Measurements from ENCODE around the gene CENPW. TPM values are rescaled to one million over a fixed set of nuclear protein-coding genes. Genes with fewer than 3 reads are reported as not detected.

Gene CENPW
- total RNA-seq, 2 donors from 2014 or later, result 21.2 to 77.9 TPM

DNA sequence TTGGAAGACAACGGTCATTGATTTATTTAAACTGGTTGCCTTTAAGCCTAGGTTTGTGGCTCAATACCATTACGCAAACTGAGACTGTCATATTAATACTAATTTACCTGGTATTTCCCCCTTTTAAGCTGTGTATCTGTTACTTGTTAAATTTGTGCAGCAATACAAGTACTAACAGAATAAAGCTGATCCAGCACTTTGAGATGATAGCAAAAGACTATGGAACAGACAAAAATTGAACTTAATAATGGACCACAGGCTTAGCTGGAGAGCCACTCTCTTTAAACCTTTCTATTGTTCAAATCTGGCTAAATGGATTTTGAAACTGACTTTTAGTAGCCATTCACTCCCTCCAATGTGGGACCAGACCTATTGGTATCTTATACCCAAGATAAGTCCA lies 6.2 kb upstream of the CENPW start:
- H3K27me3 ChIP-seq, result no peaks in the 10 kb centered on the region
- no peaks in the 10 kb centered on the region for H3K36me3 ChIP-seq
- DNase-seq, result no peak
- no peak overlapping the region for H3K4me3 ChIP-seq
- H3K4me1 ChIP-seq, result no peaks in the 10 kb centered on the region
- no peak overlapping the region for H3K27ac ChIP-seq
- TF ChIP-seq, protein P1, sequence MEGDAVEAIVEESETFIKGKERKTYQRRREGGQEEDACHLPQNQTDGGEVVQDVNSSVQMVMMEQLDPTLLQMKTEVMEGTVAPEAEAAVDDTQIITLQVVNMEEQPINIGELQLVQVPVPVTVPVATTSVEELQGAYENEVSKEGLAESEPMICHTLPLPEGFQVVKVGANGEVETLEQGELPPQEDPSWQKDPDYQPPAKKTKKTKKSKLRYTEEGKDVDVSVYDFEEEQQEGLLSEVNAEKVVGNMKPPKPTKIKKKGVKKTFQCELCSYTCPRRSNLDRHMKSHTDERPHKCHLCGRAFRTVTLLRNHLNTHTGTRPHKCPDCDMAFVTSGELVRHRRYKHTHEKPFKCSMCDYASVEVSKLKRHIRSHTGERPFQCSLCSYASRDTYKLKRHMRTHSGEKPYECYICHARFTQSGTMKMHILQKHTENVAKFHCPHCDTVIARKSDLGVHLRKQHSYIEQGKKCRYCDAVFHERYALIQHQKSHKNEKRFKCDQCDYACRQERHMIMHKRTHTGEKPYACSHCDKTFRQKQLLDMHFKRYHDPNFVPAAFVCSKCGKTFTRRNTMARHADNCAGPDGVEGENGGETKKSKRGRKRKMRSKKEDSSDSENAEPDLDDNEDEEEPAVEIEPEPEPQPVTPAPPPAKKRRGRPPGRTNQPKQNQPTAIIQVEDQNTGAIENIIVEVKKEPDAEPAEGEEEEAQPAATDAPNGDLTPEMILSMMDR (IDR thresholded peaks at IDR 0.05), result no peak
- H3K9ac ChIP-seq (ENCODE audit: low read depth in 2 of 2, low read length in 2 of 2), result no peak overlapping the region
- H3K9me3 ChIP-seq, result no peaks in the 10 kb centered on the region
- intact Hi-C loops (cut with DNase I), result no loop called here

DNA sequence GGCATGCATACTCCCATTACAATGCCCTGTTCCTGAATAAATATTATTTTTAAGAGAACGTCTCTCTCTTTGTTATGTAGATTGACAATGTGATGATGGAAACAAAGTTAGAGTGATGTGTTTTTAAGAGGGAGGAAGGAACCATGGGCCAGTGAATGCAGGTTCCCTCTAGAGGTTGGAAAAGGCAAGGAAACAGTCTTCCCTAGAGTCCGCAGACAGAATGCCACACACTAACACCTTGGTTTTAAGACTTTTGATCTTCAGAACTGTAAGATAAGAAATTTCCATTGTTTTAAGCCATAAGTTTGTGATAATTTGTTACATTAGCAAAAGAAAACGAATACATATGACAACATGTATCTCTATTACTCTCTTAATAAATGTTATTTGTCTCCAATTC lies 4.7 kb upstream of the CENPW start:
- Histone ChIP-seq H3K9ac (ENCODE audit: low read depth in 2 of 2, low read length in 2 of 2) (no peak overlapping the region), H3K36me3 (no peaks in the 10 kb centered on the region), H3K9me3 (no peaks in the 10 kb centered on the region), H3K27ac (no peak overlapping the region), H3K27me3 (no peaks in the 10 kb centered on the region), H3K4me1 (no peaks in the 10 kb centered on the region), H3K4me3 (no peak overlapping the region)
- TF ChIP-seq, protein P1 (IDR thresholded peaks at IDR 0.05), result no peak
- no peak for DNase-seq
- intact Hi-C loops (cut with DNase I), result no loop called here

DNA sequence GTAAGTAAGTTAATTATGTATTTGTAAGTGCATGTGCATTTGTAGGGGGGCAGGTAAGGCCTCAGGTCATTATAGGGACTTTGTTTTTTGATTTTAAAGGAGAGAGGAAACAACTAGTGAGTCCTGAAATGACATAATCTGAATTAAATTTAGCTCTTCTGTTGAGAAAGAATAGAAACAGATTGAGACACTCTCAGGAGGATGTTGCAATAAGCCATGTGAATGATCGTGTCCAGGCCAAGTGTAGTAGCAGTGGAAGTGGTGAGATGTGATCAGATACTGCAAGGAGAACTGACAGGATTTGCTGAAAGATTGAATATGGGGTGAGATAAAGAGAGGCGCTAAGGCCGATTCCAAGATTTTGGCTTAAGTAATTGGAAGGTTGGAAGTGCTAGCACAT lies 2.6 kb upstream of the CENPW start:
- no peak overlapping the region for H3K27ac ChIP-seq

DNA sequence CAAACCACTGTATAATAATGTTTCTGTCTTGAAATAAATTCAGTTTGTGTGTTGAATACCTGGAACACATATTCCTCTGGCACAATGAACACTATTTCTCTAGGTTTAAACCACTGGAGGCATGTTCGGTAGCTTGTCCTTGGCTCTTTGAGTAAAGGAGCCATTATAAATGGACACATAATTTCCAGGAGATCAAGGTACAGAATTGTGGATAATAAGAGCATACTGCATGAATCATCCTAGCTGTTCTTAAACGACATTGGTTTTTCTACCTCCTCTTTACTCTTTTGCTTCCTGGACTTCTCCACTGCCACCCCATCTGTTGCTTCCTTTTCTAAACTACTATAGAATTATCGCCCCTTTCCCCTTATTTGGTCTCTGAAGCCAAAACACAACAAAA lies 1.2 kb downstream of the CENPW start:
- Histone ChIP-seq H3K9me3 (no peaks in the 10 kb centered on the region), H3K4me1 (peaks cover 4% of the 10 kb centered on the region), H3K36me3 (no peaks in the 10 kb centered on the region), H3K9ac (ENCODE audit: low read depth in 2 of 2, low read length in 2 of 2) (no peak overlapping the region), H3K27me3 (no peaks in the 10 kb centered on the region), H3K4me3 (peak overlapping the region; percentile 48), H3K27ac (no peak overlapping the region)
- TF ChIP-seq, protein P1 (IDR thresholded peaks at IDR 0.05), result no peak
- intact Hi-C loops (cut with DNase I), result loop anchor here (10.0 kb wide), 1 partner anchor 306 kb away; no protein-coding TSS in a partner anchor
- DNase-seq, result no peak

More for the DNA sequence above, 2.6 kb upstream of the CENPW start:
- Histone ChIP-seq H3K4me3 (no peak overlapping the region), H3K4me1 (peaks cover 4% of the 10 kb centered on the region), H3K36me3 (no peaks in the 10 kb centered on the region), H3K9ac (ENCODE audit: low read depth in 2 of 2, low read length in 2 of 2) (no peak overlapping the region), H3K9me3 (no peaks in the 10 kb centered on the region), H3K27me3 (no peaks in the 10 kb centered on the region)
- intact Hi-C loops (cut with DNase I), result no loop called here
- TF ChIP-seq, protein P1 (IDR thresholded peaks at IDR 0.05), result no peak
- DNase-seq, result no peak

DNA sequence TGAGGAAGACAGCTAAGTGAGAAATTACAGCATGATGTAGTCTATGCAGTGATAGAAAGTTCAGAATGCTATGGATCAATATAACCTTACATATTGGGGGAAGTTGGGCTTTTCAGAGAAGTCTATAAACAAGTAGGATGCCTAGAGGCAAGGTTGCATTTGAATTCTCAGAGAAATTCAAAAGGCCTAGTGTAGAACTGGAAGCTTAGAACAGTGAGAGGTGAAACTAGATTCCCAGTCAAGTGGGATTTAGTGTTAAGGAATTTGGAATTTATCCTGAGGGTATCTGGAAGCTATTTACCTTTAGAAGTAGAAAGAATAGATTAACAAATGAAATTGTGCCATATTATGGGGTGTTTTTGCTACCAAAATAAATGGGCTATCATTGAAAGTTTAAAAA lies 4.3 kb downstream of the CENPW start:
- TF ChIP-seq, protein P1 (IDR thresholded peaks at IDR 0.05), result no peak
- DNase-seq, result no peak
- H3K4me3 ChIP-seq, result no peak overlapping the region
- no peak overlapping the region for H3K9ac ChIP-seq (ENCODE audit: low read depth in 2 of 2, low read length in 2 of 2)
- H3K27me3 ChIP-seq, result no peaks in the 10 kb centered on the region
- H3K4me1 ChIP-seq, result peaks cover 4% of the 10 kb centered on the region
- intact Hi-C loops (cut with DNase I), result loop anchor here (10.0 kb wide), 1 partner anchor 309 kb away; no protein-coding TSS in a partner anchor
- no peak overlapping the region for H3K27ac ChIP-seq
- no peaks in the 10 kb centered on the region for H3K36me3 ChIP-seq
- no peaks in the 10 kb centered on the region for H3K9me3 ChIP-seq

Data from colonic mucosa (tissue), 4 donors.